Activated T-cell treated with anti-CD3 and anti-CD28 coated beads, Interleukin-2, amount 50 U/mL, for 24 hours (primary cell): Measurements from ENCODE around the gene UBASH3A.

Experiments used
- DNase-seq: peaks from one replicate; pipeline ENCODE4 v3.0.0-alpha.2; 2020
- H3K27ac Mint-ChIP-seq: 2 replicates; pipeline ENCODE4 v1.8.0; 2020; ENCODE audit warnings: mild to moderate bottlenecking, mixed read lengths
- H3K27me3 Mint-ChIP-seq: 2 replicates; pipeline ENCODE4 v1.8.0; 2020; ENCODE audit warnings: mixed read lengths
- H3K36me3 Mint-ChIP-seq: 2 replicates; pipeline ENCODE4 v1.8.0; 2020; ENCODE audit warnings: low read depth, mixed read lengths
- H3K4me1 Mint-ChIP-seq: 2 replicates; pipeline ENCODE4 v1.8.0; 2020; ENCODE audit warnings: low read depth, mixed read lengths
- H3K4me3 Mint-ChIP-seq: 2 replicates; pipeline ENCODE4 v1.8.0; 2020; ENCODE audit warnings: mild to moderate bottlenecking, moderate library complexity, mixed read lengths
- H3K9me3 Mint-ChIP-seq: 2 replicates; pipeline ENCODE4 v1.8.0; 2020; ENCODE audit warnings: mixed read lengths

UBASH3A gene

GRCh38 chr21:42391297-42391696 is 12.4 kb upstream of the UBASH3A start:
- Mint-ChIP-seq H3K27ac (peak overlapping the region; percentile 55), H3K36me3 (peaks cover 36% of the 10 kb centered on the region), H3K9me3 (no peaks in the 10 kb centered on the region), H3K27me3 (no peaks in the 10 kb centered on the region), H3K4me3 (no peak overlapping the region), H3K4me1 (peaks cover 81% of the 10 kb centered on the region)
- DNase-seq, result no peak

DNA sequence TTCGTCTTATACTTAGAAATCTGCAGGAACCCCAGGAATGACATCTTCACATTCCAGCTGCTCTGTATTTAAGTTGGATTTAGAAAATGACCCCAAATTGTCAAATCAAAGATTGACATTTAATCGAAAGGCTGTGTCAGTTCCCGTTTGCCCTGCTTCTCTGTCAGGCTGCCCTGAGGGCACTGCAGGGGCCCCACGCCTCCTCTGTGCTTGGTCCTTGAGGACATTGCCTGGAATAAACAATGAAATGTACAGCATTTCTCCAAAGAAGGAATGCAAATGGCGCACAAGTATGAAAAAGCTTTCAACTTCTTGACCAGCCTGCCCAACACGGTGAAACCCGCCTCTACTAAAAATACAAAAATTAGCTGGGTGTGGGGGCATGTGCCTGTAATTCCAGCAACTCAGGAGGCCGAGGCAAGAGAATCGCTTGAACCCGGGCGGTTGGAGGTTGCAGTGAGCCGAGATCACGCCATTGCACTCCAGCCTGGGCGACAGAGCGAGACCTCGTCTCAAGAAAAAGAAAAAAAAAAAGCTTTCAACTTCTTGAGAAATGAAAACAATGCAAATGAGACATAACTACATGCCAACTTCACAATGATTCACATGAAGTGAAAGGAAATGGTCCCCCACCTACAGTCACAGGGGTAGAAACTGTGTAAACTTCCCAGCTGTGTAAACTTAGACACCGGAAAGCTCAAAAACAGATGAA is 10.8 kb upstream of the UBASH3A start:
- Mint-ChIP-seq H3K4me1 (peaks cover 79% of the 10 kb centered on the region), H3K9me3 (no peaks in the 10 kb centered on the region), H3K27ac (peak overlapping the region; percentile 86), H3K36me3 (peaks cover 30% of the 10 kb centered on the region), H3K27me3 (no peaks in the 10 kb centered on the region), H3K4me3 (peak overlapping the region; percentile 52)
- DNase-seq, result no peak

DNA sequence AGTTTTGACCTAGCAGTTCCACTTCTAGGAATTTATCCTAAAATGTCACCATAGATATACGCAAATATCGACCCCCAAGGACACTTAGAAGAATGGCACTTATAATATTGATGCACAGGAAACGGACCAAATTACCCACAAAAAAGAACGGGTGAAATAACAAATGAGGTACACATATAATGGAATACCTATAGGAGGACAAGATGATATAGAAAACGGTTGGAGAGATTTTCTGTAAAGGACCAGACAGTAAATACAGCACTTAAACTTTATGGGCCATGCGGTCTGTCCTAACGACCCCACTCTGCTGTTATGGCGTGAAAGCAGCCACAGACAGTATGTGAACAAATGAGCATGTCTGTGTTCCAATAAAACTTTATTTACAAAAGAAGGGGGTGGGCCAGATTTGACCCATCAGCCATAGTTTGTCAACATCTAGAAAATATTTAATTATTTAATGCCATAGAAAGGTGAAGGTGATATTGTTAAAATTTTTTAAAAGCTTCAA is 10.2 kb upstream of the UBASH3A start:
- H3K9me3 Mint-ChIP-seq, result no peaks in the 10 kb centered on the region
- peaks cover 81% of the 10 kb centered on the region for H3K4me1 Mint-ChIP-seq
- H3K36me3 Mint-ChIP-seq, result peaks cover 26% of the 10 kb centered on the region
- no peaks in the 10 kb centered on the region for H3K27me3 Mint-ChIP-seq
- no peak for DNase-seq
- peak overlapping the region; percentile 52 for H3K4me3 Mint-ChIP-seq
- peak overlapping the region; percentile 86 for H3K27ac Mint-ChIP-seq

GRCh38 chr21:42395302-42395701 is 8.4 kb upstream of the UBASH3A start:
- Mint-ChIP-seq H3K4me3 (no peak overlapping the region), H3K4me1 (peaks cover 78% of the 10 kb centered on the region), H3K27ac (no peak overlapping the region)

DNA sequence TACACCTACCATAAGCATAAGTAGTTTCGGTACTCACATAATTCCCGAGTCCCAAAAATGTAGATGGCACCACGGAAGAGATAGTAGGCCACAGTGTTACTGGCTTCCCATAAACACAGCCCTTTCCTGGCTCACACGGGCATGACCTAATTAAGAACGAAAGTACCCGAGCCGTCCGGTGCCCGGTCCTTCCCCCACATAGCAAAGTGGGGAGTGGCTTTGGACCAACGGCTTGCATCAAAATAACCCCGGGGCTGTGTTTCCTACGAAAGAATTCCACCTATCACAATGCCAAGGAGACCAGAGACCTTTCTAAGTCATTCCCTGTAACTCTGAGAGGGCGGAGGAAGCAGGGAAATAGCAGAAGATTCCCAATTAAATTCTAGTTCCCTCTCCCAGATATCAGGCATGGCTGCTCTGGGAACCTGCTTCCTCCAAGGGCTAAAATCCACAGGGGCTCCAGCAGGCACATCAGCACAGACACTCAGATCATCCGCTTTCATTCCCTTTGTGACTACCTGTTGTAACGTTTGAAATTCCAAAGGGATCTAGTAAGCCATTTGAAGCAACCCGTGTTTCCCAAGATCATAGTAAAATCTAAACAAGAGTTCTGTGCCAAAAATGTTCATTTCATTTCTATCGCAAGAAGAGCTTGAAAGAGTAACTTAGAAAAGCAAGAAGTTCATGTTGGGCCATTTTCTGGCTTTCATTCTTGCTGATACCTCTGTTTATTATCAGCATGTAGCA is 7.6 kb upstream of the UBASH3A start, which contains the start of gene TMPRSS3:
TSS of gene TMPRSS3 (minus strand) at position 148 of the 747 bp plus-strand sequence. CDS start 635 bp downstream, outside the sequence.
- Mint-ChIP-seq H3K9me3 (no peaks in the 10 kb centered on the region), H3K36me3 (peaks cover 16% of the 10 kb centered on the region), H3K27ac (no peak within 1 kb of the TSS), H3K27me3 (no peaks in the 10 kb centered on the region), H3K4me3 (no peak within 1 kb of the TSS), H3K4me1 (peaks cover 76% of the 10 kb centered on the region)
- DNase-seq, result no peak

More at GRCh38 chr21:42395302-42395701, 8.4 kb upstream of the UBASH3A start:
- no peak for DNase-seq
- no peaks in the 10 kb centered on the region for H3K27me3 Mint-ChIP-seq
- peaks cover 16% of the 10 kb centered on the region for H3K36me3 Mint-ChIP-seq
- no peaks in the 10 kb centered on the region for H3K9me3 Mint-ChIP-seq

- Mint-ChIP-seq H3K4me1 (peaks cover 77% of the 10 kb centered on the region), H3K4me3 (no peak overlapping the region), H3K27me3 (no peaks in the 10 kb centered on the region), H3K27ac (peak overlapping the region; percentile 55), H3K36me3 (peaks cover 21% of the 10 kb centered on the region), H3K9me3 (peaks cover 7% of the 10 kb centered on the region)
- no peak for DNase-seq
Observed at GRCh38 chr21:42396799-42397745, 6.6 kb upstream of the UBASH3A start.

- peak overlapping the region; percentile 55 for H3K27ac Mint-ChIP-seq
Observed at GRCh38 chr21:42397746-42398394, 5.8 kb upstream of the UBASH3A start.

GRCh38 chr21:42398436-42399028 is 5.2 kb upstream of the UBASH3A start:
- Mint-ChIP-seq H3K27me3 (no peaks in the 10 kb centered on the region), H3K4me3 (no peak overlapping the region), H3K36me3 (peaks cover 20% of the 10 kb centered on the region), H3K27ac (peak overlapping the region; percentile 34), H3K4me1 (peaks cover 75% of the 10 kb centered on the region), H3K9me3 (peaks cover 9% of the 10 kb centered on the region)
- peak; percentile 33 for DNase-seq

More at GRCh38 chr21:42397746-42398394, 5.8 kb upstream of the UBASH3A start:
- Mint-ChIP-seq H3K27me3 (no peaks in the 10 kb centered on the region), H3K36me3 (peaks cover 20% of the 10 kb centered on the region), H3K4me3 (no peak overlapping the region), H3K4me1 (peaks cover 75% of the 10 kb centered on the region), H3K9me3 (peaks cover 9% of the 10 kb centered on the region)
- peak; percentile 37 for DNase-seq

DNA sequence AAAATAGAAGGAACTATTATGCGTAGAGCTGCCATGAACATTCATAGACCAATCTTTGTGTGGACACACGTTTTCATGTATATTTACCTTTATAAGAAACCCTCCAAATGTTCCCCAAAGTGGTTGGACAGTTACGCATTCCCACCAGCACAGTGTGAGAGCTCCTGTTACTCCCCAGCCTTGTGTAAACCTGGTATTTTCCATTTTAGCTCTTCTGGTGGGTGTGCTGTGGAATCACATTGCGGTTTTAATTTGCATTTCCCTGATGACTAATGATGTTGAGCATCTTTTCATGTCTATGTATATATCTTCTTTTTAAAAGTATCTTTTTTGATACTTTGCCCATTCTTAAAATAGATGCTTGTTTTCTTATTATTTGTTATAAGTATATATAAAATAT is 3.2 kb upstream of the UBASH3A start:
- peak; percentile 32 for DNase-seq
- no peaks in the 10 kb centered on the region for H3K27me3 Mint-ChIP-seq
- peaks cover 69% of the 10 kb centered on the region for H3K4me1 Mint-ChIP-seq
- peaks cover 9% of the 10 kb centered on the region for H3K9me3 Mint-ChIP-seq
- H3K27ac Mint-ChIP-seq, result peak overlapping the region; percentile 90
- peak overlapping the region; percentile 53 for H3K4me3 Mint-ChIP-seq
- peaks cover 35% of the 10 kb centered on the region for H3K36me3 Mint-ChIP-seq

DNA sequence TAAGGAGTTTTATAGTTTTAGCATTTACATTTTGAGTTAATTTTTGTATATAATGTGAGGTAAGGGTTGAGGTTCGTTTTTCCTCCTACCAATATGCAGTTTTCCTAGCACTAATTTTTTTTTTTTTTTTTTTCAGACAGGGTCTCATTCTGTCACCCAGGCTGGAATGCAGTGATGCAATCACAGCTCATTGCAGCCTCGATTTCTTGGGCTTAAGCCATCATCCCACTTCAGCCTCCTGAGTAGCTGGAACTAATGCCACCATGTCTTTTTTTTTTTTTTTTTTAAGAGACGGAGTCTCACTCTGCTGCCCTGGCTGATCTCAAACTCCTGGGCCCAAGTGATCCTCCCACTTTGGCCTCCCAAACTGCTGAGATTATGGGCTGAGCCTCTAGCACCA is 2.5 kb upstream of the UBASH3A start:
- peak overlapping the region; percentile 21 for H3K4me3 Mint-ChIP-seq
- peak overlapping the region; percentile 81 for H3K27ac Mint-ChIP-seq
- H3K9me3 Mint-ChIP-seq, result peaks cover 9% of the 10 kb centered on the region
- DNase-seq, result peak; percentile 2
- peaks cover 71% of the 10 kb centered on the region for H3K4me1 Mint-ChIP-seq
- peaks cover 42% of the 10 kb centered on the region for H3K36me3 Mint-ChIP-seq
- H3K27me3 Mint-ChIP-seq, result no peaks in the 10 kb centered on the region

DNA sequence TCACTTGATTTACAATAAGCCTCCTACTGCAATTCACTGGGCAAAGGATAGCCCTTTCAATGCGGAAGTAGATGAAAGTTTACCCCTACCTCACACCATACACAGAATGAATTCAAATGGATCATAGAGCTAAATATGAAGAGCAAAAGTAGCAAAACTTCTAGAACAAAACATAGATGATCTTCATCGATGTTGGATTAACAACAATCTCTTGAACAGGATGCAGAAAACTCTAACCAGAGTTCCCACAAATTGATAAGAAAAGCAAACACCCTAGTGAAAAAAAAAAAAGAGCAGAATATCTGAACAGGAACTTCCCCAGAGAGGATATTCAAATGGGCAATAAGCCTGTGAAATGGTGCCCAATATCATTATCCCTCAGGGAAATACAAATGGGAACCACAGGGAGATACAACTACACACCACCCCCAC is 1.9 kb upstream of the UBASH3A start:
- Mint-ChIP-seq H3K4me1 (peaks cover 73% of the 10 kb centered on the region), H3K27ac (peak overlapping the region; percentile 81), H3K4me3 (peak overlapping the region; percentile 21)

GRCh38 chr21:42404539-42404938 is 837 bp downstream of the UBASH3A start:
- Mint-ChIP-seq H3K27ac (peak overlapping the region; percentile 98), H3K36me3 (peaks cover 64% of the 10 kb centered on the region), H3K9me3 (peaks cover 9% of the 10 kb centered on the region)

More for the DNA sequence above, 1.9 kb upstream of the UBASH3A start:
- peaks cover 48% of the 10 kb centered on the region for H3K36me3 Mint-ChIP-seq
- no peaks in the 10 kb centered on the region for H3K27me3 Mint-ChIP-seq
- H3K9me3 Mint-ChIP-seq, result peaks cover 9% of the 10 kb centered on the region
- DNase-seq, result no peak

More at GRCh38 chr21:42404539-42404938, 837 bp downstream of the UBASH3A start:
- peak; percentile 72 for DNase-seq
- Mint-ChIP-seq H3K4me3 (peak overlapping the region; percentile 95), H3K4me1 (peaks cover 75% of the 10 kb centered on the region), H3K27me3 (no peaks in the 10 kb centered on the region)
